ENCODE measurements around the gene CCP110.

Gene CCP110

DNA sequence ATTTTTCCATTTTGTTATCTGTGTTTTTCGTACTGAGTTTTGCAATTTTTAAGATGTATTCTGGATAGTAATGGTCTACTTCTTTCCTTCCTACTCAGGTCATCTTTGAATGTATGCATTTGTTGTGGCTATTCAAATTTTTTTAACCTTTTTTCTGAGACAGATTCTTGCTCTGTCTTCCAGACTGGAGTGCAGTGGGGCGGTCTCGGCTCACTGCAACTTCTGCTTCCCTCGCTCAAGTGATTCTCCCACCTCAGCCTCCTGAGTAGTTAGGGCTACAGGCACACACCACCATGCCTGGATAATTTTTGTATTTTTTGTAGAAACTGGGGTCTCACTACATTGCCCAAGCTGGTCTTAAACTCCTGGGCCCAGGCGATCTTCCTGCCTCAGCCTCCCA lies 65.4 kb downstream of the CCP110 start:
- H3K27ac ChIP-seq (ENCODE audit: low read depth, low read length): peak overlapping the region; percentile 35
- H3K9ac ChIP-seq (ENCODE audit: low read length): no peak overlapping the region
- H3K27me3 ChIP-seq (ENCODE audit: control insufficient read depth in 1 of 2, insufficient read depth in 2 of 2, low read length in 2 of 2): no peaks in the 10 kb centered on the region
- no peaks in the 10 kb centered on the region for H3K9me3 ChIP-seq (ENCODE audit: low read length)
- no peak overlapping the region for H3K4me3 ChIP-seq (ENCODE audit: low read depth in 1 of 2, low read length in 2 of 2)
- peaks cover 21% of the 10 kb centered on the region for H3K4me1 ChIP-seq (ENCODE audit: insufficient read depth, low read length)
- H3K36me3 ChIP-seq (ENCODE audit: insufficient read depth, low read length): peaks cover 26% of the 10 kb centered on the region

DNA sequence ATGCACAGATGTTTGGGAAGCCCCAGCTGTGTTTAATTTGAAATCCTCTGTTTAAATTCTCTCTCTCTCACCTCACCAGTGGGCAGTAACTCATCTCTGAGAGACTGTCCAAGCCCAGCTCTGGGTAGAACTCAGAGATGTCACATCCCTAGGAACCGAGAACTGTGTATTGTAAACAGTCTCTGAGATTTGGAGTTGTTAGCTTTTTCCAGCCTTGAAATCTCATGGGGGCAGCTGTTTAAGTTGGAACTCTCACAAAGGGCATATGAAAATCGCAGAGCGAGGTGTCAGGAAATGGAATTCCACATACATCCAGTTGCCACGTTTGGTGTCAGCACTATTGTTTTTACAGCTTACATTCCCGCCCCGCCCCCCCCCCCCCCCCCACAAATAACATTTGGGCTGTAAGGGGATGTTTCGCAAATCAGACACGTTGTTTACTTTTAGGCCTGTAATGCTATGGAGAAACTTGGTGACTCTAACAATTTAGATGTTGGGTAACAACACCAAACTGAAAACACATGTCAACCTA lies 66.1 kb downstream of the CCP110 start:
- peak overlapping the region; percentile 41 for H3K27ac ChIP-seq (ENCODE audit: low read depth, low read length)
- no peak overlapping the region for H3K4me3 ChIP-seq (ENCODE audit: low read depth in 1 of 2, low read length in 2 of 2)
- H3K9ac ChIP-seq (ENCODE audit: low read length): no peak overlapping the region
- H3K27me3 ChIP-seq (ENCODE audit: control insufficient read depth in 1 of 2, insufficient read depth in 2 of 2, low read length in 2 of 2): no peaks in the 10 kb centered on the region
- no peaks in the 10 kb centered on the region for H3K9me3 ChIP-seq (ENCODE audit: low read length)
- peaks cover 30% of the 10 kb centered on the region for H3K36me3 ChIP-seq (ENCODE audit: insufficient read depth, low read length)
- H3K4me1 ChIP-seq (ENCODE audit: insufficient read depth, low read length): peaks cover 23% of the 10 kb centered on the region

GRCh38 chr16:19595043-19595767 lies 71.5 kb downstream of the CCP110 start:
- Histone ChIP-seq H3K9ac (ENCODE audit: low read length) (no peak overlapping the region), H3K4me1 (ENCODE audit: insufficient read depth, low read length) (peaks cover 12% of the 10 kb centered on the region), H3K36me3 (ENCODE audit: insufficient read depth, low read length) (peaks cover 23% of the 10 kb centered on the region), H3K4me3 (ENCODE audit: low read depth in 1 of 2, low read length in 2 of 2) (no peak overlapping the region), H3K27ac (ENCODE audit: low read depth, low read length) (no peak overlapping the region), H3K27me3 (ENCODE audit: control insufficient read depth in 1 of 2, insufficient read depth in 2 of 2, low read length in 2 of 2) (no peaks in the 10 kb centered on the region), H3K9me3 (ENCODE audit: low read length) (no peaks in the 10 kb centered on the region)

DNA sequence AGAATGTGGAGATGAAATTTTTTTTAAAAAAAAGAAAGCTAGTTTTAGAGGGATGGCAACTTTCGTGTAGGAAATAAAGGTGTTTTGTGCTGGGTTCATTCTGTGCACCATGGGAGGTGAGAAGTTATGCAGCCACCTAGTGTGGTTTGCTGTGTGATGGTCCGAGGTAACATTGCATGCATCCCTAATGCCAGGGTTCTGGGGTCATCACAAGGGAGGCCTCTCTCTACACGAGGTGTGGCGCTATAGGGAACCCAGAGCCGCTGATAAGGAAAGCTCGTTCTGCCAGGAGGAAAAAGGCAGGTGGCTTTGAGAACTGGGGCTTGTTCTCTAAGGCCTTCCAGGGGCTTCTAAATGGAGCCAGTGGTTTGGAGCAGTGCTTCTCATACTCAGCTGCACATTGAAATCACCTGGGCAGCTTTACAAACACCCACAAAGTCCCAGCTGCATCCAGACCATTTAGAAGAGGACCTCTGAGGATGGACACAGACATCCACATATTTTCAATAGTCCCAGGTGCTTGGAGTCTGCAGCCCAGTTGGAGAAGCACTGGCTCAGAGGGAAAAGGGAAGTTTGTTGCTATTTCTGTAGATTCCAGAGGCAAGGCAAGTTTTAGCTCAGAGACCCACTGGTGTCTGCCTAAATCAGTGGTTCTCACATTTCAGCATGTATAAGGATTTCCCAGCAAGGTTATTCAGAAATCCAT lies 75.2 kb downstream of the CCP110 start:
- peaks cover 7% of the 10 kb centered on the region for H3K4me1 ChIP-seq (ENCODE audit: insufficient read depth, low read length)
- H3K36me3 ChIP-seq (ENCODE audit: insufficient read depth, low read length): peaks cover 28% of the 10 kb centered on the region
- H3K9ac ChIP-seq (ENCODE audit: low read length): no peak overlapping the region
- no peak overlapping the region for H3K4me3 ChIP-seq (ENCODE audit: low read depth in 1 of 2, low read length in 2 of 2)
- H3K27ac ChIP-seq (ENCODE audit: low read depth, low read length): no peak overlapping the region
- no peaks in the 10 kb centered on the region for H3K27me3 ChIP-seq (ENCODE audit: control insufficient read depth in 1 of 2, insufficient read depth in 2 of 2, low read length in 2 of 2)
- H3K9me3 ChIP-seq (ENCODE audit: low read length): no peaks in the 10 kb centered on the region

DNA sequence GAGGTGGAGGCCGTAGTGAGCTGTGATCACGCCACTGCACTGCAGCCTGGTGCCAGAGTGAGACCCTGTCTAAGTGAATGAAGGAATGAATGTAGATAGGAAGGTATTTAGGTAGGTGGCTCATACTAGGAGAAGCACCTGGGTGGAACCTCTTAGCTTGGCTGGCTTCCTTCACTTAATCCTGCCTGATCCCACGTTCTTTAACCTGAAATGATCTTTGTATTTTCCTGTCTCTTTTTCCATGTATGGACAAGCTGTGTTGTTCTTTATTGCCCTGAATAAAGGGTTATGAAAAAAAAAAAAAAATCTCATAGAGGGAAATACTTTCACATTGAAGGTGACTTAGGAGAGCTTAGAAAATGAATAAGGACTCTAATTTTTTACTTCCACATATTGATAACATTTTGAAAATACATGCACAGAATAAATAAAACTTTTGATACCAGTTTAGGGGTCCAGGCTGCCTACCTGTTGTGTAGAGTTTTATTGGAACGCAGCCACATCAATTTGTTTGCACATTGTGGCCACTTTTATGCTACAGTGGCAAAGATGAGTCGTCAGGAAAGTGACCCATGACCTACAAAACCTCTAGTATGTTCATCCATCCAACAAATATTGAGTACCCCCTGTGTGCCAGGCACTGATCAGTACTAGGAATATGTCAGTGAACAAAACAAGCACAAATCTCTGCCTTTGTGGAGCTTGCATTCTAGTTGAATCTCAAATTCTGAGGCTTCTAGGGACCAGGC lies 76.4 kb downstream of the CCP110 start:
- Histone ChIP-seq H3K9ac (ENCODE audit: low read length) (no peak overlapping the region), H3K27ac (ENCODE audit: low read depth, low read length) (no peak overlapping the region), H3K36me3 (ENCODE audit: insufficient read depth, low read length) (peaks cover 22% of the 10 kb centered on the region), H3K9me3 (ENCODE audit: low read length) (no peaks in the 10 kb centered on the region), H3K4me1 (ENCODE audit: insufficient read depth, low read length) (peaks cover 2% of the 10 kb centered on the region), H3K27me3 (ENCODE audit: control insufficient read depth in 1 of 2, insufficient read depth in 2 of 2, low read length in 2 of 2) (no peaks in the 10 kb centered on the region), H3K4me3 (ENCODE audit: low read depth in 1 of 2, low read length in 2 of 2) (no peak overlapping the region)

DNA sequence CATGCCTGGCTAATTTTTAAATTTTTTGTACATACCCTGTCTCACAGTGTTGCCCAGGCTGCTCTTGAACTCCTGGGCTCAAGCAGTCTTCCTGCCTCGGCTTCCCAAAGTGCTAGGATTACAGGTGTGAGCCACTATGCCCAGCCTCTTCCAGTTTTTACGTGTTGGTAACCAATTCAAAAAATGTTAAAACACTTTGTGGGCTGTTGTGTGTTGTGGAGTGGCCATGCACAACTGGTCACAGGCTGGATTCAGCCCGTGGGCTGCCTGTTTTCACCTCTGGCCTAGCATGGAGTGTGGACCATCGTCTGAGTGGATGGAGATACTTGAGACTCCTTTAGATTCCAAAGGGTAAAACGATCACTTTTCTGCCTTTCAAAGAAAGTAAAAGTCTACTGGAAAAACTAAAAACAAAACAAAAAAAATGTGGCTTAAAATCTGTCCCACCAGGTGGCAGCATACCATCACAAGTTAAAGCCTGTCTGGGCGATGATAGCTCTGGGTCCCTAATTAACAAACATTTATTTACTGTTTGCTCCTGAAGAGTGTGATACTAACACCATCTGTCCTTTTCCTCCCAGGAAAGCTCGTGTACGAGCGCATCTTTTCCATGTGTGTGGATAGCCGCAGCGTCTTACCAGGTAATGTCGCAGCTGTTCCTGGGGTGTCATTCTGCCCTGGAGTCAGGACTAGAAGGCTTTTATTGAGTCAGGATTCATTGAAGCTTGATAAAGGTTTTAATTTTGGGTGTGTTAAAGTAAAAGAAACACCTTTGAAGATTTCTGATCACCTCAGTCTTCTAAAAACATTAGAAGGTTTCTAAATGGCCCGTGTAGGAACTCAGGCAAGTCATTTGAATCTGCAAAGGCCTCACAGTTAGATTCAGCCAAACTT lies 77.6 kb downstream of the CCP110 start:
- Histone ChIP-seq H3K9me3 (ENCODE audit: low read length) (no peaks in the 10 kb centered on the region), H3K4me1 (ENCODE audit: insufficient read depth, low read length) (no peaks in the 10 kb centered on the region), H3K36me3 (ENCODE audit: insufficient read depth, low read length) (peaks cover 20% of the 10 kb centered on the region), H3K27ac (ENCODE audit: low read depth, low read length) (no peak overlapping the region), H3K4me3 (ENCODE audit: low read depth in 1 of 2, low read length in 2 of 2) (no peak overlapping the region), H3K9ac (ENCODE audit: low read length) (no peak overlapping the region), H3K27me3 (ENCODE audit: control insufficient read depth in 1 of 2, insufficient read depth in 2 of 2, low read length in 2 of 2) (no peaks in the 10 kb centered on the region)

All from muscle layer of colon (tissue), 2 donors.